ENCODE data around the gene IL12RB2.

DNA sequence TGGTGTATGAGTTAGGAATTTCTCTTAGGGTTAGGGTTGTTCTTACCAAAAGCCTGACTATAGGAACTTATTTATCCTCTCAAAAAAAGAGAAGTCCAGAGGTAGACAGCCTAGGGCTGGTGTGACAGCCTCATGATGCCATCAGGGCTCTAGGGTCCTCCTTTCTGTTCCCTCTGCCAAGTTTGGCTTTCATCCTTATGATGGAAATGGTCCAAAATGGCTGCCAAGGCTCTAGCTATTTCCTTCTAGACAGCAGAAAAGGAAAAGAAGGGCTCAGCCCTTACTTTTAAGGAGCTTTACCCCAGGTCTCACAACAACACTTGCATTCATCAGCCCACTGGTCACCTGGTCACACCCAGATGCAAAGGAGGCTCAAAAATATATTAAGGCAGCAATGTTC lies 44.5 kb downstream of the IL12RB2 start:
- no peak for TF ChIP-seq ZNF70 (CRISPR knock-in tag; IDR thresholded peaks at IDR 0.05)
- TF ChIP-seq, protein P1, sequence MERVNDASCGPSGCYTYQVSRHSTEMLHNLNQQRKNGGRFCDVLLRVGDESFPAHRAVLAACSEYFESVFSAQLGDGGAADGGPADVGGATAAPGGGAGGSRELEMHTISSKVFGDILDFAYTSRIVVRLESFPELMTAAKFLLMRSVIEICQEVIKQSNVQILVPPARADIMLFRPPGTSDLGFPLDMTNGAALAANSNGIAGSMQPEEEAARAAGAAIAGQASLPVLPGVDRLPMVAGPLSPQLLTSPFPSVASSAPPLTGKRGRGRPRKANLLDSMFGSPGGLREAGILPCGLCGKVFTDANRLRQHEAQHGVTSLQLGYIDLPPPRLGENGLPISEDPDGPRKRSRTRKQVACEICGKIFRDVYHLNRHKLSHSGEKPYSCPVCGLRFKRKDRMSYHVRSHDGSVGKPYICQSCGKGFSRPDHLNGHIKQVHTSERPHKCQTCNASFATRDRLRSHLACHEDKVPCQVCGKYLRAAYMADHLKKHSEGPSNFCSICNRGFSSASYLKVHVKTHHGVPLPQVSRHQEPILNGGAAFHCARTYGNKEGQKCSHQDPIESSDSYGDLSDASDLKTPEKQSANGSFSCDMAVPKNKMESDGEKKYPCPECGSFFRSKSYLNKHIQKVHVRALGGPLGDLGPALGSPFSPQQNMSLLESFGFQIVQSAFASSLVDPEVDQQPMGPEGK (CRISPR knock-in tag; IDR thresholded peaks at IDR 0.05; ENCODE audit: borderline replicate concordance): no peak
- TF ChIP-seq SNAI2 (CRISPR knock-in tag; IDR thresholded peaks at IDR 0.05): no peak
- TF ChIP-seq ZFP3 (CRISPR knock-in tag; IDR thresholded peaks at IDR 0.05): no peak
- TF ChIP-seq ZNF8 (CRISPR knock-in tag; IDR thresholded peaks at IDR 0.05): no peak
- no peak for TF ChIP-seq ZFP30 (CRISPR knock-in tag; IDR thresholded peaks at IDR 0.05)
- TF ChIP-seq ARNTL (CRISPR knock-in tag; IDR thresholded peaks at IDR 0.05; ENCODE audit: borderline replicate concordance, low read depth): no peak
- no peak for TF ChIP-seq ESRRG (CRISPR knock-in tag; IDR thresholded peaks at IDR 0.05)
- TF ChIP-seq, protein P2, sequence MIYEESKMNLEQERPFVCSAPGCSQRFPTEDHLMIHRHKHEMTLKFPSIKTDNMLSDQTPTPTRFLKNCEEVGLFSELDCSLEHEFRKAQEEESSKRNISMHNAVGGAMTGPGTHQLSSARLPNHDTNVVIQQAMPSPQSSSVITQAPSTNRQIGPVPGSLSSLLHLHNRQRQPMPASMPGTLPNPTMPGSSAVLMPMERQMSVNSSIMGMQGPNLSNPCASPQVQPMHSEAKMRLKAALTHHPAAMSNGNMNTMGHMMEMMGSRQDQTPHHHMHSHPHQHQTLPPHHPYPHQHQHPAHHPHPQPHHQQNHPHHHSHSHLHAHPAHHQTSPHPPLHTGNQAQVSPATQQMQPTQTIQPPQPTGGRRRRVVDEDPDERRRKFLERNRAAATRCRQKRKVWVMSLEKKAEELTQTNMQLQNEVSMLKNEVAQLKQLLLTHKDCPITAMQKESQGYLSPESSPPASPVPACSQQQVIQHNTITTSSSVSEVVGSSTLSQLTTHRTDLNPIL (CRISPR knock-in tag; IDR thresholded peaks at IDR 0.05; ENCODE audit: low read depth): no peak
- no peak for TF ChIP-seq ISL1 (CRISPR knock-in tag; IDR thresholded peaks at IDR 0.05)
- TF ChIP-seq CSDC2 (CRISPR knock-in tag; IDR thresholded peaks at IDR 0.05): no peak
- no peak for TF ChIP-seq RARB (CRISPR knock-in tag; IDR thresholded peaks at IDR 0.05)
- no peak for TF ChIP-seq GLIS3 (CRISPR knock-in tag; IDR thresholded peaks at IDR 0.05)

Data from SK-N-SH treated with all-trans-retinoic acid at 6 μM for 48 hours (cell line).